ENCODE measurements around the gene MACROD2. TPM values are rescaled to one million over a fixed set of nuclear protein-coding genes. Genes with fewer than 3 reads are reported as not detected.

Gene MACROD2
- polyA plus RNA-seq, 1 donor (not counting 4 experiments of a cell fraction or from before 2014, with no cell fraction given): 0.71 TPM

GRCh38 chr20:14921513-14921912 lies 926.2 kb downstream of the MACROD2 start:
- Histone ChIP-seq H3K4me2 (ENCODE audit: control insufficient read depth, extremely low read depth, insufficient read depth, low read depth, low read length) (no peak overlapping the region), H3K4me3 (ENCODE audit: control insufficient read depth in 2 of 3, extremely low read depth in 1 of 3, insufficient read depth in 2 of 3, low read depth in 1 of 3, low read length in 3 of 3) (no peak overlapping the region), H3K9me1 (ENCODE audit: control insufficient read depth, extremely low read depth, insufficient read depth, low read length) (no peaks in the 10 kb centered on the region), H3K27ac (ENCODE audit: control insufficient read depth, insufficient read depth, low read length) (no peak overlapping the region), H3K79me2 (ENCODE audit: control insufficient read depth, insufficient read depth, low read length) (no peaks in the 10 kb centered on the region), H3K9me3 (ENCODE audit: control insufficient read depth, low read depth, low read length) (no peaks in the 10 kb centered on the region), H3K36me3 (ENCODE audit: control insufficient read depth in 2 of 2, extremely low read depth in 1 of 2, insufficient read depth in 2 of 2, low read length in 2 of 2) (no peaks in the 10 kb centered on the region), H2AFZ (ENCODE audit: control insufficient read depth, low read length) (no peak overlapping the region), H3K9ac (ENCODE audit: control insufficient read depth, extremely low read depth, insufficient read depth, low read length) (no peak overlapping the region), H4K20me1 (ENCODE audit: control insufficient read depth, extremely low read depth, insufficient read depth, low read length) (no peaks in the 10 kb centered on the region), H3K4me1 (ENCODE audit: control insufficient read depth, extremely low read depth, insufficient read depth, low read length) (peaks cover 24% of the 10 kb centered on the region), H3K27me3 (ENCODE audit: control insufficient read depth, extremely low read depth, insufficient read depth, low read length) (no peaks in the 10 kb centered on the region)
- FAIRE-seq (no peak), DNase-seq (ENCODE audit: low read depth, low spot score) (no peak)
- TF ChIP-seq, protein P1, sequence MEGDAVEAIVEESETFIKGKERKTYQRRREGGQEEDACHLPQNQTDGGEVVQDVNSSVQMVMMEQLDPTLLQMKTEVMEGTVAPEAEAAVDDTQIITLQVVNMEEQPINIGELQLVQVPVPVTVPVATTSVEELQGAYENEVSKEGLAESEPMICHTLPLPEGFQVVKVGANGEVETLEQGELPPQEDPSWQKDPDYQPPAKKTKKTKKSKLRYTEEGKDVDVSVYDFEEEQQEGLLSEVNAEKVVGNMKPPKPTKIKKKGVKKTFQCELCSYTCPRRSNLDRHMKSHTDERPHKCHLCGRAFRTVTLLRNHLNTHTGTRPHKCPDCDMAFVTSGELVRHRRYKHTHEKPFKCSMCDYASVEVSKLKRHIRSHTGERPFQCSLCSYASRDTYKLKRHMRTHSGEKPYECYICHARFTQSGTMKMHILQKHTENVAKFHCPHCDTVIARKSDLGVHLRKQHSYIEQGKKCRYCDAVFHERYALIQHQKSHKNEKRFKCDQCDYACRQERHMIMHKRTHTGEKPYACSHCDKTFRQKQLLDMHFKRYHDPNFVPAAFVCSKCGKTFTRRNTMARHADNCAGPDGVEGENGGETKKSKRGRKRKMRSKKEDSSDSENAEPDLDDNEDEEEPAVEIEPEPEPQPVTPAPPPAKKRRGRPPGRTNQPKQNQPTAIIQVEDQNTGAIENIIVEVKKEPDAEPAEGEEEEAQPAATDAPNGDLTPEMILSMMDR (optimal IDR thresholded peaks at IDR 0.05 in 1 of 3, IDR thresholded peaks at IDR 0.05 in 1 of 3, conservative IDR thresholded peaks at IDR 0.05 in 1 of 3; ENCODE audit: extremely low read depth in 1 of 3, insufficient read depth in 2 of 3, low read length in 3 of 3): no peak
- TF ChIP-seq EZH2 (IDR thresholded peaks at IDR 0.05; ENCODE audit: low read length): no peak
- dilution Hi-C loops (cut with MboI; ENCODE audit: extremely low pct_ligation_motif_present, low sequenced_read_pairs): no loop called here

GRCh38 chr20:14922503-14923267 lies 927.4 kb downstream of the MACROD2 start:
- H3K4me1 ChIP-seq (ENCODE audit: control insufficient read depth, extremely low read depth, insufficient read depth, low read length): peaks cover 24% of the 10 kb centered on the region
- no peaks in the 10 kb centered on the region for H3K27me3 ChIP-seq (ENCODE audit: control insufficient read depth, extremely low read depth, insufficient read depth, low read length)
- no peaks in the 10 kb centered on the region for H3K36me3 ChIP-seq (ENCODE audit: control insufficient read depth in 2 of 2, extremely low read depth in 1 of 2, insufficient read depth in 2 of 2, low read length in 2 of 2)
- DNase-seq (ENCODE audit: low read depth, low spot score) (no peak), FAIRE-seq (no peak)
- H3K9ac ChIP-seq (ENCODE audit: control insufficient read depth, extremely low read depth, insufficient read depth, low read length): no peak overlapping the region
- H3K79me2 ChIP-seq (ENCODE audit: control insufficient read depth, insufficient read depth, low read length): no peaks in the 10 kb centered on the region
- H3K4me3 ChIP-seq (ENCODE audit: control insufficient read depth in 2 of 3, extremely low read depth in 1 of 3, insufficient read depth in 2 of 3, low read depth in 1 of 3, low read length in 3 of 3): no peak overlapping the region
- no peak overlapping the region for H2AFZ ChIP-seq (ENCODE audit: control insufficient read depth, low read length)
- H3K9me1 ChIP-seq (ENCODE audit: control insufficient read depth, extremely low read depth, insufficient read depth, low read length): no peaks in the 10 kb centered on the region
- no peak overlapping the region for H3K4me2 ChIP-seq (ENCODE audit: control insufficient read depth, extremely low read depth, insufficient read depth, low read depth, low read length)
- H3K27ac ChIP-seq (ENCODE audit: control insufficient read depth, insufficient read depth, low read length): no peak overlapping the region
- TF ChIP-seq EZH2 (IDR thresholded peaks at IDR 0.05; ENCODE audit: low read length): no peak
- TF ChIP-seq, protein P1 (optimal IDR thresholded peaks at IDR 0.05 in 1 of 3, IDR thresholded peaks at IDR 0.05 in 1 of 3, conservative IDR thresholded peaks at IDR 0.05 in 1 of 3; ENCODE audit: extremely low read depth in 1 of 3, insufficient read depth in 2 of 3, low read length in 3 of 3): no peak
- dilution Hi-C loops (cut with MboI; ENCODE audit: extremely low pct_ligation_motif_present, low sequenced_read_pairs): no loop called here
- no peaks in the 10 kb centered on the region for H3K9me3 ChIP-seq (ENCODE audit: control insufficient read depth, low read depth, low read length)
- no peaks in the 10 kb centered on the region for H4K20me1 ChIP-seq (ENCODE audit: control insufficient read depth, extremely low read depth, insufficient read depth, low read length)
